GM12891 (cell line): ENCODE measurements around the gene AQP12A.

ENCODE experiments used
- SPI1 ChIP-seq: IDR thresholded peaks from 2 replicates; pipeline ENCODE4 v1.6.1; 2011; ENCODE audit warnings: low read depth, low read length, control low read depth
- TAF1 ChIP-seq: IDR thresholded peaks from 2 replicates; pipeline ENCODE4 v1.6.1; 2011; ENCODE audit warnings: low read depth, low read length, control low read depth

GRCh38 chr2:240642806-240643092 lies 48.9 kb upstream of the AQP12A start:
- TF ChIP-seq SPI1 = no peak
- TF ChIP-seq TAF1 = no peak
